Right ventricle myocardium superior (tissue), 1 donor: Measurements from ENCODE around the gene CNOT6. TPM values are rescaled to one million over a fixed set of nuclear protein-coding genes. Genes with fewer than 3 reads are reported as not detected.
"Not testable (repeated sequence)": the region's sequence is repeated elsewhere in the genome, so short reads cannot be mapped to it uniquely, and the experiment has no call there.

Source experiments
- ATAC-seq: fragments of 200-7000 bp; cut with Tn5 transposase; one replicate; pipeline ENCODE4 v1.9.1; 2020; ENCODE audit warnings: mild to moderate bottlenecking; ENCODE audit not compliant: poor library complexity
- DNase-seq: peaks from one replicate; pipeline ENCODE4 v3.0.0-alpha.2; 2020
- intact Hi-C: fragments of 100-400 bp; cut with DNase I; formaldehyde crosslinking; loops from one replicate; pipeline ENCODE4 v1.11.2; 2022
- total RNA-seq: library from RNA; stranded (reverse); fragmentation: NEBNext Ultra II Directional; extraction: Animal tissue kit (Norgen Biotek cat#: 25700); gene quantifications from one replicate; pipeline ENCODE4 v1.2.1, GENCODE V29; 2021
- donor health status: DM: no; HTN: yes; CAD: no; lungs with severe emphysema.

The CNOT6 gene
- total RNA-seq, 1 donor from 2014 or later: 13.8 TPM

- ATAC-seq: no peak
- intact Hi-C loops: no loop called here
- no peak for DNase-seq
These were observed 4.2 kb downstream of the CNOT6 start for GRCh38 chr5:180498378-180498777.

- ATAC-seq (no peak), DNase-seq (no peak)
- intact Hi-C loops: no loop called here
These were observed 5.5 kb downstream of the CNOT6 start for GRCh38 chr5:180499684-180500083.

DNA sequence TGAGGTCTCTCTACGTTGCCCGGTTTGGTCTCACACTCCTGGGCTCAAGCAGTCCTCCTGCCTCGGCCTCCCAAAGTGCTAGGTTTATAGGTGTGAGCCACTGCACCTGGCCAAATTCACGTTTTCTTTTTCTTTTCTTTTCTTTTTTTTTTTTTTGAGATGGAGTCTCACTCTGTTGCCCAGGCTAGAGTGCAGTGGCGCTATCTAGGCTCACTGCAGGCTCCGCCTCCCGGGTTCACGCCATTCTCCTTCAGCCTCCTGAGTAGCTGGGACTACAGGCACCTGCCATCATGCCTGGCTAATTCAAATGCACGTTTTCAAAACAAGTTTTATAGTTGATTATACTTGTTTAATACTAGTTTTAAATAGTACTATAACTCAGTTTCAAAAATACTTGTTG is 6.1 kb downstream of the CNOT6 start:
- DNase-seq, intact Hi-C loops, ATAC-seq: not testable (repeated sequence)

DNA sequence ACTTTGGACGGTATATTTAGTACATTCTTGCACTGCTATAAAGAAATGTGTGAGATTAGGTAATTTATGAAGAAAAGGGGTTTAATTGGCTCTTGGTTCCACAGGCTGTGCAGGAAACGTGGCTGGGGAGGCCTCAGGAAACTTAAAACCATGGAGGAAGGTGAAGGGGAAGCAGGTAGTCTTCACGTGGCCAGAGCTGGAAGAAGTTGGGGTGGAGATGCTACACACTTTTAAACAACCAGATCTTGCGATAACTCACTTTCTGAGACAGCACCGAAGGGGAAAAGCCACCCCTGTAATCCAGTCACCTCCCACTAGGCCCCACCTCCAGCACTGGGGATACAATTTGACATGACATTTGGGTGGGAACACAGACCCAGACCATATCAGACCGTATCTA is 13.5 kb downstream of the CNOT6 start:
- no peak for DNase-seq
- intact Hi-C loops: no loop called here
- ATAC-seq: no peak

- DNase-seq (no peak), ATAC-seq (no peak)
- intact Hi-C loops: no loop called here
These were observed 21.1 kb downstream of the CNOT6 start for GRCh38 chr5:180515294-180515693.

DNA sequence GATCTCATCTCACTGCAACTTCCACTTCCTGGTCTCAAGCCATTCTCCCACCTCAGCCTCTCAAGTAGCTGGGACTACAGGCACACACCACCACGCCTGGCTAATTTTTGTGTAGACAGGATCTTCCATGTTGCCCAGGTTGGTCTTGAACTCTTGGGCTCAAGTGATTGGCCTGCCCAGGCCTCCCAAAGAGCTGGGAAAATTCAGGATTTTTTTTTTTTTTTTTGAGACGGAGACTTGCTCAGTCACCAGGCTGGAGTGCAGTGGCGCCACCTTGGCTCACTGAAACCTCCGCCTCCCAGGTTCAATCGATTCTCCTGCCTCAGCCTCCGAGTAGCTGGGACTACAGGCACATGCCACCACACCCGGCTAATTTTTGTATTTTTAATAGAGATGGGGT is 21.8 kb downstream of the CNOT6 start:
- ATAC-seq, DNase-seq, intact Hi-C loops: not testable (repeated sequence)

DNA sequence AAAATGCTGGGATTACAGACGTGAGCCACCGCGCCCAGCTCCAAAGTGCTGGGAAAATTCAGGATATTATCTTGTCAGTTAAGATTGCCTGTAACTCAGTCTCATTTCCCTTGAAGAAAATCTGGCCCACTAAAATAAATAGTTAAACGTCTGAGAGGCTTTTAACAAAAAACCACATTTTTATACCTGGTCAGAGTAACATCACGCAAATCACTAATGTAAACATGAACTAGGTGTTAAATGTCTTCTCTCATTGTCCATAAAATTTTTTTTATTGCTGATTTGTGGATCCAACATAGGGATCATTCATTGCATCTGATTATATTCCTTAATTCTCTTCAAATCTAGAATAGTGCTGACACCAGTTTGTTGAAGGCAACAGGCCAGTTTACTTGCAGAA is 22.3 kb downstream of the CNOT6 start:
- intact Hi-C loops: no loop called here
- DNase-seq (no peak), ATAC-seq (no peak)

- intact Hi-C loops: no loop called here
- ATAC-seq (no peak), DNase-seq (no peak)
These were observed 24.9 kb downstream of the CNOT6 start for GRCh38 chr5:180519098-180519497.

DNA sequence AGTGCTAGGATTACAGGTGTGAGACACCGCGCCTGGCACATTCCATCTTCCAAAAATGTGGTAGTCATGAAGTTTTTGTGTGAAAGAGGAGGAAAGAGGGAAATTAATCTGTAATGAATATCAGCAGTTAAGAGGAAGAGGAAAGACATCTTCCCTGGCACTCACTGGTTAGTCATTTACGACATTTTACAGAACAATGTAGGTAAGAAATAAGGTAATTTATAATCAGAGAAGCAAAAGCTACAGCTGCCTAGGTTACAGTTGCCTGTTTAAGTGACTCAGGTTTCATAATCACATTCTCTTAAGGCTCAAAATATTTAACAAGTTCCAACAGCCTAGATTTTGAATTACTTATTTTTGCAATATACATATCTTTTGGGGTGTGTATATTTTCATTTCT is 26.9 kb downstream of the CNOT6 start:
- intact Hi-C loops: no loop called here
- no peak for ATAC-seq
- DNase-seq: no peak

GRCh38 chr5:180521591-180521990 is 27.4 kb downstream of the CNOT6 start:
- intact Hi-C loops: no loop called here
- DNase-seq (no peak), ATAC-seq (no peak)

GRCh38 chr5:180522330-180522729 is 28.2 kb downstream of the CNOT6 start:
- no peak for ATAC-seq
- intact Hi-C loops: no loop called here
- DNase-seq: no peak

DNA sequence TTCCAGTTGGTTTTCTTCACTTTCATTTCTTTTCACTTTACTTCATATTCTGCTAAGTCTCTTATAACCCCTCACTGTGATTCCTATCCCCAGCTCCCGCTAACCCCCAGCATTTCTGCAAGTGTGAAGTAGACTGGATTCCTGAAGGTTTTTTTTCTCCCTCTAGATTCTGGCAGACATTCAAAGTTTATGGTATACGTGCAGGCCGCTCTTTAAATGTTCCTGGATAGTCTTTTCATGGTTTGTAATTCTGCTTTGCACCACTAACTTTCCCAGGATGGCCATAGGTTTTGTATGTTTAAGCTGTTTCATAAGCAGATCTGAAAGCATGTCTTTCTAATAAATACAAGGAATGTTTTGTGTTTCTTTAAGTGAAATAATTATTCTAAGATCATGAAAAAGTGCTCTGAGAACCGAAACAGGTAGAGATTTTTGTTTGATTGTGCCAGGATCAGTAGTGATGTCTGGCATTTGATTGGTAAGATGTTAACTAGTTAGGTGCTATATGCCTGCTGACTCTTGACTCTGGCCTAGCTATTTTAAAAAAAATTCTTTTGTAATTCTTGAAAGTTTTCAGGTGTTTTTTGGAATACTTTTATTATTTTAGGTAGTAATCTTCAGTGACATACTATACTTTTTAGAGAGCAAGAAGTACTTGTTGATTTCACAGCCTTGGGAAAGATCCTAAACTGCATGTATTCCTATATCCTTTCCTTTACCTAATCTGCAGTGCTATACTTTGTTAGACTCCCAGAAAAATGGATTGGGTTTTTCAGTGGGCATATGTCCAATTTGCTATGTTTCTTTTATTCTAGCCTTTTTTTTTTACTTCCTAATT is 29.7 kb downstream of the CNOT6 start:
- ATAC-seq: no peak
- intact Hi-C loops: no loop called here
- no peak for DNase-seq

DNA sequence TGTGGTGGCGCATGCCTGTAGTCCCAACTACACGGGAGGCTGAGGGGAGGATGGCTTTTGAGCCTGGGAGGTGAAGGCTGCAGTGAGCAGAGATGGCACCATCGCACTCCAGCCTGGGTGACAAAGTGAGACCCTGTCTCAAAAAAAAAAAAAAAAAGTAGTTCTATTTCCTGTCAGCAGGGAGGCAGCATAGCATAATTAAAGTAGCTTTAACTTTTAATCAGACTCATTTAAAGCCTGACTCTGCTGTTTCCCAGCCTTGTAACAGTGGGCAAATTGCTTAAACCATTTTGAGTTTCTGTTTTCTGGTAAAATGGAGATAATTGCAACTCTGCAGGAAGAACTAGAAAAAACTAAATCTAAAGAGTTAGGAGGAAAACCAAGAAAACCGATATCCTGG is 31.2 kb downstream of the CNOT6 start:
- ATAC-seq (no peak), DNase-seq (no peak)
- intact Hi-C loops: no loop called here

DNA sequence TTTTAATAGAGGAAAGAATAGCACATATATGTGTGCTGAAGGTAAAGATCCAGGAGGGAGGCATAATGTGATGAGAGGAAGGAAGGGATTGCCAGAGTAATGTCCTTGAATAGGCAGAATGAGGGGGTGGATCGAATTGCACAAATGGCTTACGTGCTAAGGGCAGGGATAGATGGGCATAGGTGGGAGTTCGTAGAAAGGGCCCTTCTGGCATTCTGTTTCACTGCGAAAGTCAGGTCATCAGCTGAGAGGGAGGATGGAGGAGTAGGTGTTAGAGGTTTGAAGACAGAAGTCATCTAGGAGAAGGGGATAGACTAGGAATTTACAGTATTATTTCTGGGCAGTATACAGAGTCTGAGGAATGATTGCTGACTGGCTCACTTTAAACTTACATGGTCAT is 32.1 kb downstream of the CNOT6 start:
- ATAC-seq (no peak), DNase-seq (no peak)
- intact Hi-C loops: no loop called here

GRCh38 chr5:180527659-180528058 is 33.5 kb downstream of the CNOT6 start:
- intact Hi-C loops: no loop called here
- DNase-seq (no peak), ATAC-seq (no peak)

- intact Hi-C loops: not testable (repeated sequence)
These were observed 36.9 kb downstream of the CNOT6 start for GRCh38 chr5:180531036-180531585.

GRCh38 chr5:180532268-180532667 is 38.1 kb downstream of the CNOT6 start:
- intact Hi-C loops: no loop called here
- DNase-seq (no peak), ATAC-seq (no peak)

More at GRCh38 chr5:180531036-180531585, 36.9 kb downstream of the CNOT6 start:
- not testable (repeated sequence) for ATAC-seq, DNase-seq

DNA sequence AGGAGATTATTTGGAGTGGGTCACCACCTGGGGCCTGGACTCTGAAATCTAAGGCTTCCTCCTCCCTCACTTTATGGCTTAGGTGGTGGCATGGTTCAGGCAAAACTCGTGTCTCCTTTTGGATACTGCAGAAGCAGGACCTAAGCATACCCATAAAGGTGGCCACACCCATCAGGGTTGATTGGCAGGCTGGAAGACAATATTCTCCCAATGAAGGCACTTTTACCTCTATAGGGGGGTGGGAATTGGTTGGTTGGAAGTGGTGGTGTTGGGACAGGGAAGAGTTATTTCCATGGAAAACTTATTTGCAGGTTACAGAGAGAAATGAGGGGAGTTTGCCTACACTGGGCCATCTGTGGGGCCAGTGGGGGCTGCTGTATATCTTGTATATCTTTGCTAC is 39.7 kb downstream of the CNOT6 start:
- ATAC-seq (no peak), DNase-seq (no peak)
- intact Hi-C loops: no loop called here

GRCh38 chr5:180535573-180535972 is 41.4 kb downstream of the CNOT6 start:
- DNase-seq (no peak), ATAC-seq (no peak)
- intact Hi-C loops: no loop called here

GRCh38 chr5:180540050-180540694 is 46.0 kb downstream of the CNOT6 start:
- no peak for DNase-seq
- intact Hi-C loops: no loop called here
- no peak for ATAC-seq
